ENCODE data around the gene IKZF3. TPM values are rescaled to one million over a fixed set of nuclear protein-coding genes. Genes with fewer than 3 reads are reported as not detected.

Gene IKZF3
- polyA plus RNA-seq, 1 donor from 2014 or later = not detected

DNA sequence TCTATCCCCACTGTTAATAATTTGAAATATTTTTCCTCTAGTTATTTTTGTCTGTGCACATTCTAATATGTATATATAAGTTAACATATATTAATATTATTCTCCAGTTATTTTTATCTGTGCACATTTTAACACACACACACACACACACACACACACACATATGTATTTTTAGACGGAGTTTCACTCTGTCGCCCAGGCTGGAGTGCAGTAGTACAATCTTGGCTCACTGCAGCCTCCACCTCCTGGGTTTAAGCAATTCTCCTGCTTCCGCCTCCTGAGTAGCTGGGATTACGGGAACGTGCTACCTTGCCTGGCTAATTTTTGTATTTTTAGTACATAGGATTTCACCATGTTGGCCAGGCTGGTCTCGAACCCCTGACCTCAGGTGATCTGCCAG is 146.5 kb downstream of the IKZF3 start:
- H3K4me3 ChIP-seq (ENCODE audit: low read length) = no peak overlapping the region
- H3K9me3 ChIP-seq (ENCODE audit: low read length) = no peaks in the 10 kb centered on the region
- H3K79me2 ChIP-seq (replicated peaks; ENCODE audit: insufficient read depth, low read length) = no peaks in the 10 kb centered on the region
- no peak overlapping the region for H3K4me2 ChIP-seq (ENCODE audit: low read length)
- H3K27ac ChIP-seq (ENCODE audit: low read length) = no peak overlapping the region
- H3F3A ChIP-seq (ENCODE audit: insufficient read depth, low read length, poor library complexity, severe bottlenecking) = no peaks in the 10 kb centered on the region
- no peak for TF ChIP-seq EP300 (conservative IDR thresholded peaks at IDR 0.05; ENCODE audit: poor library complexity, severe bottlenecking)
- no peak for TF ChIP-seq EZH2 (IDR thresholded peaks at IDR 0.05; ENCODE audit: borderline replicate concordance, insufficient read depth, low read length, poor library complexity, severe bottlenecking)
- TF ChIP-seq RAD21 (conservative IDR thresholded peaks at IDR 0.05) = no peak
- TF ChIP-seq, protein P1, sequence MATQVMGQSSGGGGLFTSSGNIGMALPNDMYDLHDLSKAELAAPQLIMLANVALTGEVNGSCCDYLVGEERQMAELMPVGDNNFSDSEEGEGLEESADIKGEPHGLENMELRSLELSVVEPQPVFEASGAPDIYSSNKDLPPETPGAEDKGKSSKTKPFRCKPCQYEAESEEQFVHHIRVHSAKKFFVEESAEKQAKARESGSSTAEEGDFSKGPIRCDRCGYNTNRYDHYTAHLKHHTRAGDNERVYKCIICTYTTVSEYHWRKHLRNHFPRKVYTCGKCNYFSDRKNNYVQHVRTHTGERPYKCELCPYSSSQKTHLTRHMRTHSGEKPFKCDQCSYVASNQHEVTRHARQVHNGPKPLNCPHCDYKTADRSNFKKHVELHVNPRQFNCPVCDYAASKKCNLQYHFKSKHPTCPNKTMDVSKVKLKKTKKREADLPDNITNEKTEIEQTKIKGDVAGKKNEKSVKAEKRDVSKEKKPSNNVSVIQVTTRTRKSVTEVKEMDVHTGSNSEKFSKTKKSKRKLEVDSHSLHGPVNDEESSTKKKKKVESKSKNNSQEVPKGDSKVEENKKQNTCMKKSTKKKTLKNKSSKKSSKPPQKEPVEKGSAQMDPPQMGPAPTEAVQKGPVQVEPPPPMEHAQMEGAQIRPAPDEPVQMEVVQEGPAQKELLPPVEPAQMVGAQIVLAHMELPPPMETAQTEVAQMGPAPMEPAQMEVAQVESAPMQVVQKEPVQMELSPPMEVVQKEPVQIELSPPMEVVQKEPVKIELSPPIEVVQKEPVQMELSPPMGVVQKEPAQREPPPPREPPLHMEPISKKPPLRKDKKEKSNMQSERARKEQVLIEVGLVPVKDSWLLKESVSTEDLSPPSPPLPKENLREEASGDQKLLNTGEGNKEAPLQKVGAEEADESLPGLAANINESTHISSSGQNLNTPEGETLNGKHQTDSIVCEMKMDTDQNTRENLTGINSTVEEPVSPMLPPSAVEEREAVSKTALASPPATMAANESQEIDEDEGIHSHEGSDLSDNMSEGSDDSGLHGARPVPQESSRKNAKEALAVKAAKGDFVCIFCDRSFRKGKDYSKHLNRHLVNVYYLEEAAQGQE (IDR thresholded peaks at IDR 0.05; ENCODE audit: borderline replicate concordance) = no peak
- TF ChIP-seq TAF1 (IDR thresholded peaks at IDR 0.05; ENCODE audit: low read depth) = no peak
- TF ChIP-seq, protein P2, sequence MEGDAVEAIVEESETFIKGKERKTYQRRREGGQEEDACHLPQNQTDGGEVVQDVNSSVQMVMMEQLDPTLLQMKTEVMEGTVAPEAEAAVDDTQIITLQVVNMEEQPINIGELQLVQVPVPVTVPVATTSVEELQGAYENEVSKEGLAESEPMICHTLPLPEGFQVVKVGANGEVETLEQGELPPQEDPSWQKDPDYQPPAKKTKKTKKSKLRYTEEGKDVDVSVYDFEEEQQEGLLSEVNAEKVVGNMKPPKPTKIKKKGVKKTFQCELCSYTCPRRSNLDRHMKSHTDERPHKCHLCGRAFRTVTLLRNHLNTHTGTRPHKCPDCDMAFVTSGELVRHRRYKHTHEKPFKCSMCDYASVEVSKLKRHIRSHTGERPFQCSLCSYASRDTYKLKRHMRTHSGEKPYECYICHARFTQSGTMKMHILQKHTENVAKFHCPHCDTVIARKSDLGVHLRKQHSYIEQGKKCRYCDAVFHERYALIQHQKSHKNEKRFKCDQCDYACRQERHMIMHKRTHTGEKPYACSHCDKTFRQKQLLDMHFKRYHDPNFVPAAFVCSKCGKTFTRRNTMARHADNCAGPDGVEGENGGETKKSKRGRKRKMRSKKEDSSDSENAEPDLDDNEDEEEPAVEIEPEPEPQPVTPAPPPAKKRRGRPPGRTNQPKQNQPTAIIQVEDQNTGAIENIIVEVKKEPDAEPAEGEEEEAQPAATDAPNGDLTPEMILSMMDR (IDR thresholded peaks at IDR 0.05; ENCODE audit: poor library complexity, severe bottlenecking) = no peak
- no peak for TF ChIP-seq SMC3 (conservative IDR thresholded peaks at IDR 0.05; ENCODE audit: poor library complexity)
- TF ChIP-seq MXI1 (conservative IDR thresholded peaks at IDR 0.05; ENCODE audit: poor library complexity, severe bottlenecking) = no peak
- no peak for TF ChIP-seq POLR2AphosphoS5 (IDR thresholded peaks at IDR 0.05)
- no peaks in the 10 kb centered on the region for H3K27me3 ChIP-seq (ENCODE audit: insufficient read depth, low read depth, low read length)
- no peak overlapping the region for H3K9ac ChIP-seq (ENCODE audit: low read length)
- H3K9me2 ChIP-seq (ENCODE audit: insufficient read depth, low read length) = no peaks in the 10 kb centered on the region
- H4K20me1 ChIP-seq (ENCODE audit: insufficient read depth) = no peaks in the 10 kb centered on the region
- no peak overlapping the region for H2AFZ ChIP-seq (ENCODE audit: low read depth, low read length)
- H3K36me3 ChIP-seq (ENCODE audit: insufficient read depth, low read length) = no peaks in the 10 kb centered on the region

DNA sequence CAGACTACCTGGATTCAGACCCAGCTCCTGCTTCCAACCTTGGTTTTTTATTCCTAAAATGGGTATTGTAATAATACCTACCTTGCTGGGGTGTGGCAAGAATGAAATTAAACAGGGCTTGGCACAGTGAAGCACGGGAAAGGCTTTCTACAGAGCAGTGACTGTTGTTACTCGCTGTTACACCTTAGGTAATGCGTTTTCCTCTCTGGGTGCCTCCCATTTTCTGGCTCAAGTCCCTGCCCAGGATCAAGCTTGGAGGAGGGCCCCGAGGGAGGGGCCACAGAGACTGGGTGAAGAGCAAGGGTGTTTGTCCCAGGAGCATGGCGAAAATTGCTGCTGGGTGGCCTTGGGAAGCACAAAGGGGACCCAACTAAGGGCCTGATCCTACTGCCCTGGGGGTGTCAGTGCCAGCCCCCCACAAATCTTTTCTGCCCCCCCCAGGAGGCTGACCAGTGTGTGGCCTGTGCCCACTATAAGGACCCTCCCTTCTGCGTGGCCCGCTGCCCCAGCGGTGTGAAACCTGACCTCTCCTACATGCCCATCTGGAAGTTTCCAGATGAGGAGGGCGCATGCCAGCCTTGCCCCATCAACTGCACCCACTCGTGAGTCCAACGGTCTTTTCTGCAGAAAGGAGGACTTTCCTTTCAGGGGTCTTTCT is 147.1 kb downstream of the IKZF3 start:
- no peak overlapping the region for H2AFZ ChIP-seq (ENCODE audit: low read depth, low read length)
- no peak overlapping the region for H3K4me3 ChIP-seq (ENCODE audit: low read length)
- H3K79me2 ChIP-seq (replicated peaks; ENCODE audit: insufficient read depth, low read length) = no peaks in the 10 kb centered on the region
- H4K20me1 ChIP-seq (ENCODE audit: insufficient read depth) = no peaks in the 10 kb centered on the region
- H3K36me3 ChIP-seq (ENCODE audit: insufficient read depth, low read length) = no peaks in the 10 kb centered on the region
- no peak for TF ChIP-seq EZH2 (IDR thresholded peaks at IDR 0.05; ENCODE audit: borderline replicate concordance, insufficient read depth, low read length, poor library complexity, severe bottlenecking)
- TF ChIP-seq EP300 (conservative IDR thresholded peaks at IDR 0.05; ENCODE audit: poor library complexity, severe bottlenecking) = no peak
- TF ChIP-seq, protein P2 (IDR thresholded peaks at IDR 0.05; ENCODE audit: poor library complexity, severe bottlenecking) = no peak
- TF ChIP-seq, protein P1 (IDR thresholded peaks at IDR 0.05; ENCODE audit: borderline replicate concordance) = no peak
- TF ChIP-seq RAD21 (conservative IDR thresholded peaks at IDR 0.05) = no peak
- no peak for TF ChIP-seq POLR2AphosphoS5 (IDR thresholded peaks at IDR 0.05)
- TF ChIP-seq MXI1 (conservative IDR thresholded peaks at IDR 0.05; ENCODE audit: poor library complexity, severe bottlenecking) = no peak
- TF ChIP-seq SMC3 (conservative IDR thresholded peaks at IDR 0.05; ENCODE audit: poor library complexity) = no peak
- TF ChIP-seq TAF1 (IDR thresholded peaks at IDR 0.05; ENCODE audit: low read depth) = no peak
- H3K27me3 ChIP-seq (ENCODE audit: insufficient read depth, low read depth, low read length) = no peaks in the 10 kb centered on the region
- no peak overlapping the region for H3K27ac ChIP-seq (ENCODE audit: low read length)
- no peak overlapping the region for H3K4me2 ChIP-seq (ENCODE audit: low read length)
- H3K9me2 ChIP-seq (ENCODE audit: insufficient read depth, low read length) = no peaks in the 10 kb centered on the region
- no peak overlapping the region for H3K9ac ChIP-seq (ENCODE audit: low read length)
- H3K9me3 ChIP-seq (ENCODE audit: low read length) = no peaks in the 10 kb centered on the region
- H3F3A ChIP-seq (ENCODE audit: insufficient read depth, low read length, poor library complexity, severe bottlenecking) = no peaks in the 10 kb centered on the region

All from neural cell (in vitro differentiated cells).